GM19468 (cell line): ENCODE data around the gene ZG16B.

Source experiments
- ATAC-seq: cut with Tn5 transposase; IDR thresholded peaks from one replicate; pipeline ENCODE4 v1.9.1; 2021; ENCODE audit warnings: mild to moderate bottlenecking, moderate library complexity, moderate number of reproducible peaks; ENCODE audit not compliant: unreplicated experiment; ENCODE audit errors: extremely low read depth

ZG16B gene

GRCh38 chr16:2839650-2840450 is 9.7 kb downstream of the ZG16B start:
- no peak for ATAC-seq

DNA sequence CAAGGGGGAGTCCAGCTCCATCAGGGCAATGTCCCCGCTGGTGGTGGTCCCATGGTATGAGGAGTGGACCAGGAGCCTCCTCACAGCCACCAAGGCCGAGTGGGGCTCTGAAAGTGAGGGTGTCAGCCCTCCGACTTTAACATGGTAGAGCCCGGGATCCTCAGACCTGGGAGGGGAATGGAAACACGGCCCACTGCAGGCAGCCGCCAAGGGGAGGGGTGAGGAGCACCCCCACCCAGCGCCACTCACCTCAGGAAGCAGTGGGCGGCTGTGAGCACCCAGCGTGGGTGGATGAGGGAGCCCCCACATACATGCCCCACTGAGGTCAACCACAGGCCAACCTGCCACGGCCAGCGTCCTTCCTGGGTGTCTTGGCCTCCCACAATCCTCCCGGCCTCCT is 10.8 kb downstream of the ZG16B start:
- ATAC-seq = no peak

DNA sequence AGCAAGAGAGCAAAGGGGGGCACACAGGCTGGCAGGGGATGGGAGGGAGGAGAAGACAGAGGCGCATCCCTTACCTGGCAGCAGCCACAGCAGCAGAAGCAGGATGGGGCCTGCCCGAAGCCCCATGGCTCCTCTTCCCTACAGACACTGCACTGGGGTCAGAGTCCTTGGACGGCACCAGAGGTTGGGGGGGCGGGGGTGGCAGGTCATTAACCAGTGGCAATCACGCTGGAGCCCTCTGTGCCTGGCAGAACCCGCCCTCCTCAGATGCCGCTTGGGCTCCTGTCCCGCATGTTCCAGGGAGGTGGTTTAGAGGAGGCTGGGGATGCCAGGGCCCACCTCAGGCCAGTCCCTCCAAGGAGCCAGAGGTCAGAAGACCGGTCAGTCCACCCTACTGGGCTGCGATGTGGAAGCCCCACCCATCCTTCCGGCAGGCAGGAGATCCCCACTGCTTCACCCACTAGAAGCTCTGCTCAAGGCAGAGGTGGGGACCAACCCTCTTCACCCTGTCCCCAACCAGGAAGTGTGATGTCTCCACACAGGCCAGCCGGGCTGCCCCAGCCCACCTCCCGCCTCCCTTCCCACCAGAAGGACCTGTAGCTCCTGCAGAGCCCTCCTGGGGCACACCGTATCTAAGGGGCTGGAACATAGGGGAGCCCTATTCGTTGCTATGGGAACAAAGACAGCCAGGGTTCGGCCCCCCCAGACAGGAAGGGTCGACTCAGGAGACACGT is 11.7 kb downstream of the ZG16B start:
- ATAC-seq = no peak

- ATAC-seq = no peak
Observed at GRCh38 chr16:2842340-2843000, 12.4 kb downstream of the ZG16B start.

- ATAC-seq = no peak
Observed at GRCh38 chr16:2843526-2843925, 13.4 kb downstream of the ZG16B start.

DNA sequence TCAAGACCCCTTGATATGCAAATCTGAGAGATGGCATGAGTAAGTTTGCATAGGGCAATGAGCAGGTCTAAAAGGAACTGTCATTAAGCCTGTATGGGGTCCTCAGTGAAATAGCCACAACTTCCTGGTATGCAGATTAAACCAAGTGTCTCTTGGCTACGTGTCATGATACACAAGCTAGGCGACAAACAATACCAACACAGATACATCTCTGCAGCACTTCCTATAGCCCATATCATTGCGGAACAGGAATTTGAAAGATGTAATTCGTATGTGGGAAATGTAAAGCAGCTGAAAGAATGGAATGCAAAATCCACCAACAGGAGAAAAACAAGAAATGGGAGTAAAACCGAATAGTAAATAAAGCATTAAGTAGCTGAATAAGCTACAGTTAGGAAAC is 15.0 kb downstream of the ZG16B start:
- no peak for ATAC-seq

GRCh38 chr16:2846511-2847310 is 16.6 kb downstream of the ZG16B start:
- no peak for ATAC-seq

DNA sequence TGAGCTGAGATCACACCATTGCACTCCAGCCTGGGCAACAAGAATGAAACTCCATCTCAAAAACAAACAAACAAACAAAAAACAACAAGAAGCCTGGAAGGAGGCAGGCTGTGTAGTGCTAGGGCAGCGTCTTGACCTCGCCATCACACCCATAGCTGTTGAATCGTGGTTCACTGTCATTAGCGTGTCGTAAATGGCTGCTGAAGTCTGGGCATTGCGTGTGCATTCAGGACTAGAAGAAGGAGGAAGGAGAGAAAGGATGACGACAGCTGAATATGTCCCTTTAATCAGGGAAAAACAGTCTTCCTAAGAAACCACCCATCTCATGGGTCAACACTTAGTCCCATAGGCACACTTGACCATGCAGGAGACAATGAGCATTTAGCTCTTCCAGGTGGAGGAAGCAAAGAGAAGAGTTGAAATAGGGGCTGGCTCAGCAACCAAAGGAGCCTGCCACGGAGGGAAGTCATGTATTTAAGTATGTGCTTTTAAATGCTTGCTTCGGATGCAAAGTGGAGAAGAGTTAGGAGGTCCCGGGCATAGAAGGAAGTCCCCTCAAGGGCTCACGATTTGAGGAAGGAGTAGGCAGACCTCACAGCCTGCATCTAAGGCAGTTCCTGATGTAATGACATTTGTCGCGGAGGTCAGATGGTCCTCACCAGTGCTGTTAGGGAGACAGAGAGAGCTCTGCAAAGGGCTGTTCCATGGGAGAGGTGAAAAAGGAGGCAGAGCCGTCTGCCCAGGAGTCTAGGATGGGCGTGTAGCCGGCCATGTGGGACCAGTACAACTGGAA is 19.0 kb downstream of the ZG16B start:
- ATAC-seq = no peak

GRCh38 chr16:2852003-2852730 is 22.1 kb downstream of the ZG16B start:
- no peak for ATAC-seq

DNA sequence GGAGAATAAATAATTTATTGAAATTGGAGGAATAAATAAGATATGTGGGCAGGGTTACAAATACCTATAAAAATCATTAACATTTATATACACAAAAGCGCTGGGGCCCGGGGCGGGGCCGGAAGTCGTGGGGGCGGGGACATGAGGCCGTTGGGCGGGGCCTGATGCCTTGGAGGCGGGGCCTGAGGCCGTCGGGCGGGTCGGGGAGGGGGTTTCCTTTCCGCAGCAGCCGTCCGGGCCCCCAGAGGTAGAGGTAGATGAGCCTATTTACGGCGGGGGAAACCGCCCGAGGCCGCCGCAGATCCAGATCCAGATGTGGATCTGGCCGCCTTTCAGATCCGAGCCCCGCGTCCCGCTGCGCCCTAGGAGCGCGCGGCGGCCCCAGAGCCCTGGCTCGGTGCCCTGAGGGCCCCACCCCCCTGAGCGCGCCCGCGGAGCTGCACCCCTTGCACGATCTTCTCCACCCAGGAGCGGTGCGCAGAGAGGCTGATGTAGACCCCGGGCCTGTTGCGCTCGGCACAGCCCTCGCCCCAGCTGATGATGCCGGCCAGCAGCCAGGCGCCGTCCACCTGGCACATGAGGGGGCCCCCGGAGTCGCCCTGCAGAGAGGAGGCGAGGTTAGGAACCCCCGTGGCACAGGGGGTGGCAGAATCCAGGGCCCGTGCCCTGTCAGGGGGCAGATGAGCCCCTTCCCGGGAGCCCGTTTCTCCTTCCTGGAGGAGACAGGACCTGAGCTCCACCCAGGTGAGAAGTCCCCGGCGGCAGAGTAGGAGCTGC is 22.8 kb downstream of the ZG16B start:
- no peak for ATAC-seq

GRCh38 chr16:2853531-2854073 is 23.5 kb downstream of the ZG16B start:
- no peak for ATAC-seq

- no peak for ATAC-seq
Observed at GRCh38 chr16:2854700-2855309, 24.7 kb downstream of the ZG16B start.

- no peak for ATAC-seq
Observed at GRCh38 chr16:2855536-2855935, 25.4 kb downstream of the ZG16B start.

GRCh38 chr16:2856061-2856670 is 26.1 kb downstream of the ZG16B start:
- ATAC-seq = no peak

DNA sequence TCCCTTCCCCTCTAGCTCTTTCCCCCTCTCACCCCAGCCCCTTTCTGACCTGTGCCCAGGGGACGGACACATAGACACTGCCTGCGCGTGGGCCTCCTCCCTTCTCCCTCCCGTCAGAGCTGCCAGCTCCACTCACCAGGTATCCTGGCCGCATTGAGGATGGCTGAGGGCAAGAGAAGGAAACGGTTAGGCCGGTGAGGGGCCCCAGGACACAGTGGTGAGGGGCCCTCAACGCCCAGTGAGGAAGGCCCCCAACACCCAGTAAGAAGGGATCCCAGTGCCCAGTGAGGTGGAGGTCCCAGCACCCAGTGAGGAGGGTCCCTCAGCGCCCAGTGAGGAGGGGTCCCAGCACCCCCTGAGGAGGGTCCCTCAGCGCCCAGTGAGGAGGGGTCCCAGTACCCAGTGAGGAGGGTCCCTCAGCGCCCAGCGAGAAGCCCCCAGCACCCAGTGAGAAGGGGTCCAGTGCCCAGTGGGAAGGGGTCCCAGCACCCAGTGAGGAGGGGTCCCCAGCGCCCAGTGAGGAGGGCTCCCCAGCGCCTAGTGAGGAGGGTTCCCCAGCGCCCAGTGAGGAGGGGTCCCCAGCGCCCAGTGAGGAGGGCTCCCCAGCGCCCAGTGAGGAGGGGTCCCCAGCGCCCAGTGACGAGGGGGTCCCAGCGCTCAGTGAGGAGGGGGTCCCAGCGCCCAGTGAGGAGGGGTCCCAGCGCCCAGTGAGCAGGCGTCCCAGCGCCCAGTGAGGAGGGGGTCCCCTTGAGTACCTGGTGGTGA is 26.8 kb downstream of the ZG16B start:
- ATAC-seq = no peak

- ATAC-seq = no peak
Observed at GRCh38 chr16:2857451-2858244, 27.5 kb downstream of the ZG16B start, which contains the start of gene PRSS22. PRSS22 (minus strand) TSS chr16:2858170; CDS start chr16:2858104, 66 bp downstream.
